CMK (cell line): ENCODE data around the gene TFEB.

Experiments
- DNase-seq: peaks from one replicate; pipeline ENCODE4 v3.0.0-alpha.2; 2010; ENCODE audit warnings: low read depth

Gene TFEB

GRCh38 chr6:41674231-41675000 is 61.0 kb downstream of the TFEB start:
- no peak for DNase-seq

- no peak for DNase-seq
These were observed 61.8 kb downstream of the TFEB start for GRCh38 chr6:41673704-41674000.

GRCh38 chr6:41672816-41673703 is 62.3 kb downstream of the TFEB start:
- DNase-seq: no peak

GRCh38 chr6:41672016-41672415 is 63.4 kb downstream of the TFEB start:
- no peak for DNase-seq

- no peak for DNase-seq
These were observed 64.0 kb downstream of the TFEB start for GRCh38 chr6:41671376-41671775.

GRCh38 chr6:41670703-41671360 is 64.6 kb downstream of the TFEB start:
- DNase-seq: no peak

- no peak for DNase-seq
These were observed 66.4 kb downstream of the TFEB start for GRCh38 chr6:41668968-41669367.

- no peak for DNase-seq
These were observed 68.2 kb downstream of the TFEB start for GRCh38 chr6:41667195-41667594.

- no peak for DNase-seq
These were observed 71.1 kb downstream of the TFEB start for GRCh38 chr6:41664271-41664670.

- DNase-seq: no peak
These were observed 71.8 kb downstream of the TFEB start for GRCh38 chr6:41663568-41663967.

- DNase-seq: no peak
These were observed 75.5 kb downstream of the TFEB start for GRCh38 chr6:41659935-41660334.

GRCh38 chr6:41658636-41659035 is 76.8 kb downstream of the TFEB start:
- DNase-seq: no peak

GRCh38 chr6:41657131-41658094 is 78.0 kb downstream of the TFEB start:
- no peak for DNase-seq

- no peak for DNase-seq
These were observed 79.3 kb downstream of the TFEB start for GRCh38 chr6:41656002-41656691.

- DNase-seq: no peak
These were observed 79.8 kb downstream of the TFEB start for GRCh38 chr6:41655646-41656001.

GRCh38 chr6:41655176-41655575 is 80.2 kb downstream of the TFEB start:
- DNase-seq: no peak

- no peak for DNase-seq
These were observed 80.7 kb downstream of the TFEB start for GRCh38 chr6:41654698-41655151.

- no peak for DNase-seq
These were observed 81.2 kb downstream of the TFEB start for GRCh38 chr6:41654151-41654697.

- DNase-seq: no peak
These were observed 81.7 kb downstream of the TFEB start for GRCh38 chr6:41653691-41654090.

- no peak for DNase-seq
These were observed 82.3 kb downstream of the TFEB start for GRCh38 chr6:41652866-41653652.
